ENCODE measurements around the gene LINC00305. TPM values are rescaled to one million over a fixed set of nuclear protein-coding genes. Genes with fewer than 3 reads are reported as not detected.

Gene LINC00305
- total and polyA plus RNA-seq, 10 of the 15 experiments (the other 5 are each of a cell fraction or from before 2014, with no cell fraction given): 0.11 to 19.4 (median 0.26) TPM; not detected in 7

GRCh38 chr18:64175432-64175831 is 26.5 kb upstream of the LINC00305 start:
- ChIA-PET POLR2A (no interaction called here), RAD21 (ENCODE audit: unreplicated experiment) (no interaction called here), CTCF (no interaction called here), SMC1A (ENCODE audit: uncharacterized antibody, unreplicated experiment) (no interaction called here)
- Histone ChIP-seq H2AFZ (ENCODE audit: control insufficient read depth, low read depth, low read length) (no peak overlapping the region), H3K4me1 (ENCODE audit: control insufficient read depth, insufficient read depth, low read length) (no peaks in the 10 kb centered on the region), H4K20me1 (ENCODE audit: control insufficient read depth, insufficient read depth) (no peaks in the 10 kb centered on the region), H3K27me3 (replicated peaks in 1 of 2; ENCODE audit: control insufficient read depth in 2 of 2, insufficient read depth in 2 of 2, low read length in 1 of 2) (no peaks in the 10 kb centered on the region), H3K4me3 (no peak overlapping the region), H3K9ac (ENCODE audit: control insufficient read depth, insufficient read depth, low read length) (no peak overlapping the region), H3K79me2 (ENCODE audit: control insufficient read depth, insufficient read depth, low read length) (no peaks in the 10 kb centered on the region), H3K36me3 (ENCODE audit: control insufficient read depth in 2 of 2, insufficient read depth in 2 of 2, low read length in 1 of 2) (no peaks in the 10 kb centered on the region), H3K9me3 (replicated peaks; ENCODE audit: control insufficient read depth, insufficient read depth, low read length) (no peaks in the 10 kb centered on the region), H3K4me2 (ENCODE audit: control insufficient read depth, insufficient read depth) (no peak overlapping the region), H3K27ac (ENCODE audit: control insufficient read depth, insufficient read depth) (no peak overlapping the region)
- in situ Hi-C loops (cut with MboI) (no loop called here), intact Hi-C loops (cut with micrococcal nuclease; ENCODE audit: unreplicated experiment) (no loop called here)
- BruUV-seq (replicated peaks): no TSS peak
- no peak for FAIRE-seq
- 0 out of 3 replicates have a peak, but pooled peaks have one; percentile 21 for ATAC-seq
- TF ChIP-seq BCL3 (IDR thresholded peaks at IDR 0.05; ENCODE audit: borderline replicate concordance, insufficient read depth, low read depth, low read length, poor library complexity, severe bottlenecking) (no peak), BHLHE40 (IDR thresholded peaks at IDR 0.05; ENCODE audit: borderline replicate concordance in 1 of 2, low read depth in 2 of 2, low read length in 1 of 2) (peak in 1 of 2 experiments; percentile 65; a peak in 1 of 4 replicates)
- no peak for DNase-seq (ENCODE audit: low read depth, low spot score)
- 29% methylated on average over 7 of the region's 7 CpGs for WGBS (ENCODE audit: insufficient coverage, insufficient replicate concordance, low lambda C conversion rate, missing lambda C conversion rate)

GRCh38 chr18:64171576-64171975 is 22.7 kb upstream of the LINC00305 start:
- intact Hi-C loops (cut with micrococcal nuclease; ENCODE audit: unreplicated experiment) (no loop called here), in situ Hi-C loops (cut with MboI) (no loop called here)
- RAD21 ChIA-PET (ENCODE audit: unreplicated experiment): no interaction called here
- Histone ChIP-seq H3K4me2 (ENCODE audit: control insufficient read depth, insufficient read depth) (no peak overlapping the region), H3K9ac (ENCODE audit: control insufficient read depth, insufficient read depth, low read length) (no peak overlapping the region), H2AFZ (ENCODE audit: control insufficient read depth, low read depth, low read length) (no peak overlapping the region), H3K9me3 (replicated peaks; ENCODE audit: control insufficient read depth, insufficient read depth, low read length) (no peaks in the 10 kb centered on the region), H3K4me3 (no peak overlapping the region), H3K27ac (ENCODE audit: control insufficient read depth, insufficient read depth) (no peak overlapping the region), H3K79me2 (ENCODE audit: control insufficient read depth, insufficient read depth, low read length) (no peaks in the 10 kb centered on the region), H3K4me1 (ENCODE audit: control insufficient read depth, insufficient read depth, low read length) (no peaks in the 10 kb centered on the region), H3K36me3 (ENCODE audit: control insufficient read depth in 2 of 2, insufficient read depth in 2 of 2, low read length in 1 of 2) (no peaks in the 10 kb centered on the region), H3K27me3 (replicated peaks in 1 of 2; ENCODE audit: control insufficient read depth in 2 of 2, insufficient read depth in 2 of 2, low read length in 1 of 2) (no peaks in the 10 kb centered on the region; a peak in 1 of 4 replicates), H4K20me1 (ENCODE audit: control insufficient read depth, insufficient read depth) (no peaks in the 10 kb centered on the region)
- CTCF ChIA-PET: no interaction called here
- ATAC-seq (no peak), FAIRE-seq (no peak), DNase-seq (ENCODE audit: low read depth, low spot score) (no peak)
- BruUV-seq (replicated peaks): no TSS peak
- WGBS (ENCODE audit: insufficient coverage, insufficient replicate concordance, low lambda C conversion rate, missing lambda C conversion rate): 37% methylated on average over 1 of the region's 1 CpG
- POLR2A ChIA-PET: no interaction called here
- SMC1A ChIA-PET (ENCODE audit: uncharacterized antibody, unreplicated experiment): no interaction called here
- TF ChIP-seq ZNF592 (IDR thresholded peaks at IDR 0.05) (no peak), MYC (IDR thresholded peaks at IDR 0.05; ENCODE audit: insufficient read depth, insufficient read length, insufficient replicate concordance, low read length, severe bottlenecking) (no peak), MLLT1 (IDR thresholded peaks at IDR 0.05) (no peak), ZBTB33 (IDR thresholded peaks at IDR 0.05) (no peak)

Measured in GM12878 (cell line).